ENCODE results near the gene CTR9.

DNA sequence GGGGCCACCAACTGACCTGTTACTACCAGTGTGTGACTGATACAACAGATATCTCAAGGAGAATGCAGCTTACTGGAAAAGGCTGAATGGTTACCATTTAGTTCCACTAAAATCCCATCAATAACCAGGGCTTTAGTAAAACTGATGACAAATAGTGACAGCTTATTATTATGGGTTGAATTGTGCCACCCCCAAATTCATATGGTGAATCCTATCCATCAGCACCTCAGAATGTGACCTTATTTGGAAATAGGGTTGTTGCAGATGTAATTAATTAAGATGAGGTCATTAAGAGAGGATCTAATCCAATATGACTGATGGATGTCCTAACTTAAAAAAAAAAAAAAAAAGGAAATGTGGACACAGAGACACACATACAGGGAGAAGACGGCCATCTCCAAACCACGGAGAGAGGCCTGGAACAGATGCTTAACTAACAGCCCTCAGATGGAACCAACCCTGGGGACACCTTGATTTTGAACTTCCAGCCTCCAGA is 30.1 kb upstream of the CTR9 start:
- TF ChIP-seq SMARCB1 (IDR thresholded peaks at IDR 0.05; ENCODE audit: insufficient read length, low read depth) (no peak), POLR2A (conservative IDR thresholded peaks at IDR 0.05) (no peak), EZH2 (IDR thresholded peaks at IDR 0.05; ENCODE audit: borderline replicate concordance, low read depth, low read length) (no peak), HCFC1 (IDR thresholded peaks at IDR 0.05; ENCODE audit: low read depth, low read length) (no peak), BRF2 (IDR thresholded peaks at IDR 0.05; ENCODE audit: borderline replicate concordance, insufficient read depth, insufficient read length) (no peak), ZBTB33 (CRISPR knock-in tag; IDR thresholded peaks at IDR 0.05) (no peak), ZNF444 (CRISPR knock-in tag; IDR thresholded peaks at IDR 0.05) (no peak), SNRNP70 (optimal IDR thresholded peaks at IDR 0.05; ENCODE audit: low read depth, low read length) (no peak), ARHGAP35 (IDR thresholded peaks at IDR 0.05; ENCODE audit: partially characterized antibody) (no peak), MAFK (IDR thresholded peaks at IDR 0.05; ENCODE audit: low read length) (no peak), FOXM1 (IDR thresholded peaks at IDR 0.05; ENCODE audit: low read depth) (no peak), FOXM1 (CRISPR knock-in tag; IDR thresholded peaks at IDR 0.05; ENCODE audit: low read depth) (no peak), POLR2AphosphoS5 (IDR thresholded peaks at IDR 0.05; ENCODE audit: control insufficient read depth, insufficient read depth, low read depth, low read length) (no peak)
- TF ChIP-seq, protein P1, sequence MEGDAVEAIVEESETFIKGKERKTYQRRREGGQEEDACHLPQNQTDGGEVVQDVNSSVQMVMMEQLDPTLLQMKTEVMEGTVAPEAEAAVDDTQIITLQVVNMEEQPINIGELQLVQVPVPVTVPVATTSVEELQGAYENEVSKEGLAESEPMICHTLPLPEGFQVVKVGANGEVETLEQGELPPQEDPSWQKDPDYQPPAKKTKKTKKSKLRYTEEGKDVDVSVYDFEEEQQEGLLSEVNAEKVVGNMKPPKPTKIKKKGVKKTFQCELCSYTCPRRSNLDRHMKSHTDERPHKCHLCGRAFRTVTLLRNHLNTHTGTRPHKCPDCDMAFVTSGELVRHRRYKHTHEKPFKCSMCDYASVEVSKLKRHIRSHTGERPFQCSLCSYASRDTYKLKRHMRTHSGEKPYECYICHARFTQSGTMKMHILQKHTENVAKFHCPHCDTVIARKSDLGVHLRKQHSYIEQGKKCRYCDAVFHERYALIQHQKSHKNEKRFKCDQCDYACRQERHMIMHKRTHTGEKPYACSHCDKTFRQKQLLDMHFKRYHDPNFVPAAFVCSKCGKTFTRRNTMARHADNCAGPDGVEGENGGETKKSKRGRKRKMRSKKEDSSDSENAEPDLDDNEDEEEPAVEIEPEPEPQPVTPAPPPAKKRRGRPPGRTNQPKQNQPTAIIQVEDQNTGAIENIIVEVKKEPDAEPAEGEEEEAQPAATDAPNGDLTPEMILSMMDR (IDR thresholded peaks at IDR 0.05 in 2 of 3, conservative IDR thresholded peaks at IDR 0.05 in 1 of 3; ENCODE audit: insufficient read depth in 2 of 3, low read depth in 1 of 3, low read length in 3 of 3) = no peak
- TF ChIP-seq, protein P2, sequence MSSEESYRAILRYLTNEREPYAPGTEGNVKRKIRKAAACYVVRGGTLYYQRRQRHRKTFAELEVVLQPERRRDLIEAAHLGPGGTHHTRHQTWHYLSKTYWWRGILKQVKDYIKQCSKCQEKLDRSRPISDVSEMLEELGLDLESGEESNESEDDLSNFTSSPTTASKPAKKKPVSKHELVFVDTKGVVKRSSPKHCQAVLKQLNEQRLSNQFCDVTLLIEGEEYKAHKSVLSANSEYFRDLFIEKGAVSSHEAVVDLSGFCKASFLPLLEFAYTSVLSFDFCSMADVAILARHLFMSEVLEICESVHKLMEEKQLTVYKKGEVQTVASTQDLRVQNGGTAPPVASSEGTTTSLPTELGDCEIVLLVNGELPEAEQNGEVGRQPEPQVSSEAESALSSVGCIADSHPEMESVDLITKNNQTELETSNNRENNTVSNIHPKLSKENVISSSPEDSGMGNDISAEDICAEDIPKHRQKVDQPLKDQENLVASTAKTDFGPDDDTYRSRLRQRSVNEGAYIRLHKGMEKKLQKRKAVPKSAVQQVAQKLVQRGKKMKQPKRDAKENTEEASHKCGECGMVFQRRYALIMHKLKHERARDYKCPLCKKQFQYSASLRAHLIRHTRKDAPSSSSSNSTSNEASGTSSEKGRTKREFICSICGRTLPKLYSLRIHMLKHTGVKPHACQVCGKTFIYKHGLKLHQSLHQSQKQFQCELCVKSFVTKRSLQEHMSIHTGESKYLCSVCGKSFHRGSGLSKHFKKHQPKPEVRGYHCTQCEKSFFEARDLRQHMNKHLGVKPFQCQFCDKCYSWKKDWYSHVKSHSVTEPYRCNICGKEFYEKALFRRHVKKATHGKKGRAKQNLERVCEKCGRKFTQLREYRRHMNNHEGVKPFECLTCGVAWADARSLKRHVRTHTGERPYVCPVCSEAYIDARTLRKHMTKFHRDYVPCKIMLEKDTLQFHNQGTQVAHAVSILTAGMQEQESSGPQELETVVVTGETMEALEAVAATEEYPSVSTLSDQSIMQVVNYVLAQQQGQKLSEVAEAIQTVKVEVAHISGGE (CRISPR knock-in tag; IDR thresholded peaks at IDR 0.05) = no peak
